MM.1S (cell line): ENCODE results near the gene PCCA.

Source experiments
- CTCF ChIP-seq: fragments of 300-600 bp; sonication (generic); IDR thresholded peaks from 2 replicates; pipeline ENCODE4 v1.5.1; 2016; ENCODE audit warnings: antibody characterized with exemption, low read length, mixed read lengths
- EZH2 ChIP-seq: fragments of 300-600 bp; sonication (generic); optimal IDR thresholded peaks from 2 replicates; pipeline ENCODE3; 2017; ENCODE audit warnings: low read depth, mild to moderate bottlenecking, antibody characterized with exemption, low read length, mixed read lengths
- EZH2phosphoT487 ChIP-seq: fragments of 300-600 bp; sonication (generic); IDR thresholded peaks from 2 replicates; pipeline ENCODE4 v1.6.1; 2018; ENCODE audit warnings: antibody characterized with exemption, low read length

- TF ChIP-seq CTCF = peak; percentile 43
- TF ChIP-seq EZH2 = no peak
- TF ChIP-seq EZH2phosphoT487 = no peak
These were observed 146.5 kb downstream of the PCCA start for GRCh38 chr13:100235311-100235901.
